BE2C (cell line): ENCODE data around the gene HOXC11.

Source experiments
- DNase-seq: peaks from one replicate; pipeline ENCODE4 v3.0.0-alpha.2; 2020
- H3K27me3 ChIP-seq: fragments of 250-450 bp; sonication (Bioruptor Pico); 2 replicates; pipeline ENCODE4 v1.5.1; 2020; ENCODE audit warnings: mild to moderate bottlenecking
- H3K36me3 ChIP-seq: fragments of 250-450 bp; sonication (Bioruptor Pico); 2 replicates; pipeline ENCODE4 v1.5.1; 2020; ENCODE audit warnings: mild to moderate bottlenecking
- H3K4me1 ChIP-seq: fragments of 250-450 bp; sonication (Bioruptor Pico); 2 replicates; pipeline ENCODE4 v1.5.1; 2020
- H3K4me3 ChIP-seq: 2 replicates; pipeline ENCODE4 v1.5.1; 2011; ENCODE audit warnings: low read depth, low read length
- H3K9me3 ChIP-seq: fragments of 250-450 bp; sonication (Bioruptor Pico); 2 replicates; pipeline ENCODE4 v1.5.1; 2020
- TF ChIP-seq, protein P1 (sequence below): IDR thresholded peaks from 2 replicates; pipeline ENCODE4 v1.5.1; 2012; ENCODE audit warnings: mild to moderate bottlenecking, low read depth, low read length

The HOXC11 gene

DNA sequence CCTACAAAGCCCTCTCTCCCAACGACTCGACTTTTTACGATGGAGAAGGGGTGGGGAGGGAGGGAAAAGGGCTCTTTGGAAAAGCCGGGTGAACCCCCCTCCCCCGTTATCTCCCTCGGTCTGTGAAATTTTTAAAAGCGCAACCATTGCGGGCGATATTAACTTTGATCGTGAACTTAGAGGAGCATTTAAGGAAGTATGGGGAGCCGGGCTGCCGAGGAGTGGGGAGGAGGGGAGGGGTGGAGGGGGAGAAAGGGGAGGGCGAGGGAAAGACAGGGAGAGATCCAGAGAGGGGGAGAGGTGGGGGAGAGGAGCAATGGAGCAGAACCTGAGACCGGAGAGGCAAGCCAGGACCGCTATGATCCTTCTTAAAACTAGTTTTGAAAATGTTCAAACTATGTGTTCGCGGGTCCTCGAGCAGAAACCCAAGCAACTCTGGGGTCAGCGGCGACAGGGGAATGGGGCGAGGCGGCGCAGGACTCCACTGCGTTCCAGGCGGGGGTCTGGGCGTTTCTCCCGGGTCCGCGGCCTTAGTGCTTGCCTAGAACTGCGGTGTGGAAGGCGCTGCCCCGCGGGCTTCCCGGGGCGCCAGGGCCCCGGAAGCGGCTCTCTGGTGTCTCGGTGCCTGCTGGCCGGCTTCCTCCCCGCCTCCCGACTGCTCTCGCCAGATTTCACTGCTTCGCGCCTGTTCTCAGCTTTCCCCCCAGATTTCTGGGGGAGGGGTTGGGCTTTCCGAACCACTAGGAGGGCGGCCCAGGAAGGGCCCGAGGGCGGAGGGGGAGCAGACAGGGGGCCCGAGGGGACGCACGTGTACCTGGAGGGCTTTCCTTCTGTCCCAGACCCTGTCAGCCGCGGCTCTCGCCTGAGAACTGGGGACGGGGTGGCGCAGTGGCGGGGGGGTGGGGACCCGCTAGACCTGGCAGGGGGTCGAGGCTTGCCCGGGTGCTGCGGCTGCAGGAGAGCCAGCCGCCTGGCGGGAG is 1.4 kb downstream of the HOXC11 start, which contains the start of gene HOTAIR:
Gene HOTAIR, minus strand, starts transcription at position 871 of the 980 bp plus-strand sequence.
- H3K4me3 ChIP-seq: peak within 1 kb of the TSS; percentile 70
- H3K36me3 ChIP-seq: no peaks in the 10 kb centered on the region
- 0 out of 2 replicates have a peak, but pooled peaks cover 4% of the 10 kb centered on the region for H3K4me1 ChIP-seq
- no peaks in the 10 kb centered on the region for H3K9me3 ChIP-seq
- peak; percentile 58 for DNase-seq
- TF ChIP-seq, protein P1, sequence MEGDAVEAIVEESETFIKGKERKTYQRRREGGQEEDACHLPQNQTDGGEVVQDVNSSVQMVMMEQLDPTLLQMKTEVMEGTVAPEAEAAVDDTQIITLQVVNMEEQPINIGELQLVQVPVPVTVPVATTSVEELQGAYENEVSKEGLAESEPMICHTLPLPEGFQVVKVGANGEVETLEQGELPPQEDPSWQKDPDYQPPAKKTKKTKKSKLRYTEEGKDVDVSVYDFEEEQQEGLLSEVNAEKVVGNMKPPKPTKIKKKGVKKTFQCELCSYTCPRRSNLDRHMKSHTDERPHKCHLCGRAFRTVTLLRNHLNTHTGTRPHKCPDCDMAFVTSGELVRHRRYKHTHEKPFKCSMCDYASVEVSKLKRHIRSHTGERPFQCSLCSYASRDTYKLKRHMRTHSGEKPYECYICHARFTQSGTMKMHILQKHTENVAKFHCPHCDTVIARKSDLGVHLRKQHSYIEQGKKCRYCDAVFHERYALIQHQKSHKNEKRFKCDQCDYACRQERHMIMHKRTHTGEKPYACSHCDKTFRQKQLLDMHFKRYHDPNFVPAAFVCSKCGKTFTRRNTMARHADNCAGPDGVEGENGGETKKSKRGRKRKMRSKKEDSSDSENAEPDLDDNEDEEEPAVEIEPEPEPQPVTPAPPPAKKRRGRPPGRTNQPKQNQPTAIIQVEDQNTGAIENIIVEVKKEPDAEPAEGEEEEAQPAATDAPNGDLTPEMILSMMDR: no peak
- H3K27me3 ChIP-seq: peaks cover 23% of the 10 kb centered on the region

- Histone ChIP-seq H3K27me3 (peaks cover 23% of the 10 kb centered on the region), H3K36me3 (no peaks in the 10 kb centered on the region), H3K9me3 (no peaks in the 10 kb centered on the region), H3K4me3 (peak overlapping the region; percentile 70), H3K4me1 (0 out of 2 replicates have a peak, but pooled peaks cover 2% of the 10 kb centered on the region)
- TF ChIP-seq, protein P1: no peak
- DNase-seq: no peak
These were observed 2.1 kb downstream of the HOXC11 start for GRCh38 chr12:53975064-53975471.

- Histone ChIP-seq H3K4me1 (0 out of 2 replicates have a peak, but pooled peaks cover 2% of the 10 kb centered on the region), H3K4me3 (peak overlapping the region; percentile 70), H3K9me3 (no peaks in the 10 kb centered on the region), H3K27me3 (peaks cover 23% of the 10 kb centered on the region), H3K36me3 (no peaks in the 10 kb centered on the region)
- TF ChIP-seq, protein P1: no peak
- DNase-seq: no peak
These were observed 2.7 kb downstream of the HOXC11 start for GRCh38 chr12:53975479-53976152.

GRCh38 chr12:53976172-53976822 is 3.4 kb downstream of the HOXC11 start:
- Histone ChIP-seq H3K4me1 (0 out of 2 replicates have a peak, but pooled peaks cover 2% of the 10 kb centered on the region), H3K36me3 (no peaks in the 10 kb centered on the region), H3K27me3 (peaks cover 23% of the 10 kb centered on the region), H3K4me3 (no peak overlapping the region), H3K9me3 (no peaks in the 10 kb centered on the region)
- DNase-seq: no peak
- TF ChIP-seq, protein P1: no peak

GRCh38 chr12:53976823-53977595 is 4.1 kb downstream of the HOXC11 start:
- TF ChIP-seq, protein P1: no peak
- no peaks in the 10 kb centered on the region for H3K9me3 ChIP-seq
- H3K4me1 ChIP-seq: 0 out of 2 replicates have a peak, but pooled peaks cover 2% of the 10 kb centered on the region
- peaks cover 23% of the 10 kb centered on the region for H3K27me3 ChIP-seq
- no peak overlapping the region for H3K4me3 ChIP-seq
- no peak for DNase-seq
- no peaks in the 10 kb centered on the region for H3K36me3 ChIP-seq
